ENCODE data around the gene SYCE3.
A peak's percentile ranks its signal among the peaks of the same experiment; 100 is the strongest.
"Not testable (repeated sequence)": the region's sequence is repeated elsewhere in the genome, so short reads cannot be mapped to it uniquely, and the experiment has no call there.

SYCE3 gene, protein sequence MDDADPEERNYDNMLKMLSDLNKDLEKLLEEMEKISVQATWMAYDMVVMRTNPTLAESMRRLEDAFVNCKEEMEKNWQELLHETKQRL

DNA sequence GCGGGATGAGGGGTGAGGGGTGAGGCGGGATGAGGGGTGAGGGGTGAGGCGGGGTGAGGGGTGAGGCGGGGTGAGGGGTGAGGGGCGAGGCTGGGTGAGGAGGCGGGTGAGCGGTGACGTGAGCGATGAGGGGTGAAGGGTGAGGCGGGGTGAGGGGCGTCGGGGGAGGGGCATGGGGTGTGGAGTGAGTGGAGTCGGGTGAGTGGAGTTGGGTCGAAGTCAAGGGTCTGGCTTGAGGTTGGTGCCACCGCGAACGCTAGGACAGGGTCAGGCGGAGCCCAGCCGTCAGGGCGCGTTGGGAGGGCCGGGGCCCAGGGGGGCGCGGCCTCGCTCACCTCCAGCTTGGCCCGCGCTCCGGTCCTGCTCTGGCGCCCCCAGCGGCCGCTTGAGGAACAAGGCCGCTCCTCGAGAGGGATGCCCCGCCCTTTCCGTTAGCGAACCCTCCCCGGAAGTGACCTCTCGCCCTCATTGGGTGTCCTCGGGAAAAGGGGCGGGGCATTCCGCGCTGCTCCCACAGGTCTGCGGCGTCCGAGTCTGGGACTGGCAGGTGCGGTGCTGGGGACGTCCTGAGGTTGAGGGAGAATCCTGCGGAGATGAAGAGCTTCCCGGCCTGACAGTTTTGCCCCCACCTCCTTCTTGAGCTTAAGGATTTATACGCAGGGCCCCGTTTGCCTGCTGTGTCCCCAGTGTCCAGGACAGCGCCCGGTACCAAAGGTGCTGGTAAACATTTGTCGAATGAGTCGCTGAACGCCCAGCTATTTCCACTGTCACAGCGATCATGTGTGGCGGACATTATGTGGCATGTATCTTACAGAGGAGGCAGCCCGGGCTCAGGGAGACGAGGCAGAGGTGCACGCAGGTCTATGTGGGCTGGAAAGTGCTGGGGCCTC lies at the start of gene SYCE3:
Gene SYCE3 (minus strand): TSS at position 397 of the 890 bp plus-strand sequence. CDS start 6,514 bp downstream, outside the sequence.
- DNase-seq (ENCODE audit: low read depth), result peak; percentile 96

DNA sequence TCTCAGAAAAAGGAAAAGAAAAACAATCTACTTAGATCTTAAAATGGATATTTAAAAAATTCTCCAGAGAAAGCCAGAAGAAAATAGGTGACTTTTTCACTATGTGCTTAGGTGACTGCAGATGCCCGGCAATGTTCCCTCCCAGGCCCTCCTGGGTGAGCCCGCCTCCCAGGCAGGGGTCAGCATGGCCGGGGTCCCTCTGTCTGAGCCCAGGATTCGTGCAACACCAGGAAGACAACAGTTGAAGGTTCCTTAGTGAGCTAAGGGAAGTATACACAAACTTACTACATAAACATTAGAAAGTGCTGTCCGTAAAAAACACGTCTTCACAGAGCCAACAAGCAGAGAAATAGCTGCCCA lies 49.4 kb upstream of the SYCE3 start:
- no peak for DNase-seq (ENCODE audit: low read depth)

DNA sequence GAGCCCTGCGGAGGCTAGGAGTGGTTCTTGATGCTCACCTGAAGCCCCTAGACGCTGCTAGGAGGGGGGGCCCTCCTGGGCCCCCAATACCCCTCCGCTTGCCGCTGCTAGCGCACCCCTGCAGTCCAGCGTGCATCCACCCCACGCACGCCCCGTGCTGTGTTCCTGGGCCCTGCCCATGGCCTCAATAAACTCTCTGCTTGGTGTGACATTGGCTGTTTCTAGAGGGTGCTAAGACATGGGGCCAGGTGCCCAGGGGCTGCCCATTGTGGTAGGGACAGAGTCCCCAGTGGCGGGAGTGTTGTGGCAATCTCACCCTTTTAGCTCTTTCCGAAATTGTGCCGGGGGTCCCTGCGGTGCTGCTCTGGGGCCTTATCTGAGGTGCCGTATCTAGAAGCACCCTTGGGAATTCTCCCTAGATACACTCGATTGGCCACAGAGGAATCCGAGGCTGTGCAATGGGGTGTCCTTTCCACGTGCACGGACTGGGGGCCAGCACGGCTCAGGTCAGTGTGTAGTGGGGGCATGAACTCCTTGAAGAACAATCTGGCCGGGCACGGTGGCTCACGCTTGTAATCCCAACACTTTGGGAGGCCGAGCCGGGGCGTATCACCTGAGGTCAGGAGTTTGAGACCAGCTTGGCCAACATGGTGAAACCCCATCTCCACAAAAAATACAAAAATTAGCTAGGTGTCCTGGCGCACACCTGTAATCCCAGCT lies 48.8 kb upstream of the SYCE3 start:
- no peak for DNase-seq (ENCODE audit: low read depth)

DNA sequence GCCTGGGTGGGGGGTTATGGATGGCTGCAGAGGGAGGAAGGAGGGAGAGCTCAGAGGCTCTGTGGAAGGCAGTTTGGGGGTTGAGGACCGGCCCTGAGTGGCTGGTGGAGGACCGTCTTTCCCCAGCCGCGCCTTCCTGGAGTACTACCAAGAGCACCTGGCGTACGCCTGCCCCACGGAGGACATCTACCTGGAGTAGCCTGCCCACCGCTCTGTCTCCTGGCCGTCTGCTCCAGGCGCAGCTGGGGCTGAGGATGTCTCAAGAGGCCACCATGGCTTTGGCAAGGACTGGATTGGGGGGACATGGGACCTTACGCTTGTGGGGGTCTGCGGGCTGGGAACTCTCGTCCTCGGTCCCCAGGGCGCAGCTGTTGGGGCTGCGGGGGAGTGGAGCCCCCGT lies 47.9 kb upstream of the SYCE3 start:
- DNase-seq (ENCODE audit: low read depth), result no peak

DNA sequence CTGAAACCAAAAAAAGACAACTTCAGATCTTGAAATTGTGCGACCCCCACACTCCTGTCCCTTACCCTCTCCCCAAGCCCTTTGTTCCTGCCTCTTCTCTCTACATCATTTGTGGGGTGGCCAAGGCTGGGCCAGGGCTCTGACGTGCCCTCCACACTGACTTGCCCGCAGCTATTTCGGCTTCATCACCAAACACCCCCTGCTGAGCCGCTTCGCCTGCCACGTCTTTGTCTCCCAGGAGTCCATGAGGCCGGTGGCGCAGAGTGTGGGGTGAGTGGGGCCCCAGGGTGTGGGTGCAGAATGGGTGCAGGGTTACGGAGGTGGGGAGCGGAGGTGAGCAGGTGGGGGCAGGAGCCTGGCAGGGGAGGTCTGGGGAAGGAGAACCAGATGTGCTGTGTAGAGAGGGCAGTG lies 47.3 kb upstream of the SYCE3 start:
- DNase-seq (ENCODE audit: low read depth), result no peak

DNA sequence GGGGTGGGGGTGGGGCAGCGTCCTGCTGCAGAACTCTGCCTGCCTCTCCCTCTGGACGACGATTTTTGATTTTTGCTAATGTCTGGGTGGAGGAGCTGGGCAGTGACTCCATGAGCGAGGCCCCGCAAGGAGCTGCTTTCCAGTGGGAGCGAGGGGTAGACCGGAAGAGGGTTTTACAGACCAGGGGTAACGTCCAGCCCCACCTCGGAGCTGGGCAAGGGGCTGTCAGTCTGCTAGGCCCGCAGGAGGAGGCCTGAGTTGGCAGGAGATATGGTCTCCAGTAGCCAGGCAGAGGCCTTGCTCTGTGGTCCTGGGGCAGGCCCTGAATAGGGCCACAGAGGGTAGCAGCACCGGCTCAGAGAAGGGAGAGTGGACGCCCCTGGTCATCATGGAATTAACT lies 46.9 kb upstream of the SYCE3 start:
- no peak for DNase-seq (ENCODE audit: low read depth)

DNA sequence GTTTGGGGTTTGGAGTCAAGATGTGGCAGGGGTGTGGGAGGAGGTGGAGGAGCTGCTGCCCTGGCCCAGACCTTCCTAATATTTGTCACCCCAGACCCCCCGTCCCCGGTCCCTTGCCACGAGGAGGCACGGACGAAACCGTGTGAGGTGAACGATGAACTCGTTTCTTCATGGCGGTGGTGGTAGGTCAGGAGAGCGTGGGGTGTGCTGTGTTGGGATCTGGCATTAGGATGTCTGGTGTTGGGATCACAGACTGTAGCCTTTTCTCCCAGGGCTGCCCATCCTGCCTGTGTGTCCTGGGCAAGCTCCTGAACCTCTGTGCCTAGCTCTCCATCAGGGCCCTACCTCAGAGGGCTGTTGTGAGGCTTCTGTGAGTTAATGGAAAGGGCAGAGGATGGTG lies 46.3 kb upstream of the SYCE3 start:
- DNase-seq (ENCODE audit: low read depth), result no peak

DNA sequence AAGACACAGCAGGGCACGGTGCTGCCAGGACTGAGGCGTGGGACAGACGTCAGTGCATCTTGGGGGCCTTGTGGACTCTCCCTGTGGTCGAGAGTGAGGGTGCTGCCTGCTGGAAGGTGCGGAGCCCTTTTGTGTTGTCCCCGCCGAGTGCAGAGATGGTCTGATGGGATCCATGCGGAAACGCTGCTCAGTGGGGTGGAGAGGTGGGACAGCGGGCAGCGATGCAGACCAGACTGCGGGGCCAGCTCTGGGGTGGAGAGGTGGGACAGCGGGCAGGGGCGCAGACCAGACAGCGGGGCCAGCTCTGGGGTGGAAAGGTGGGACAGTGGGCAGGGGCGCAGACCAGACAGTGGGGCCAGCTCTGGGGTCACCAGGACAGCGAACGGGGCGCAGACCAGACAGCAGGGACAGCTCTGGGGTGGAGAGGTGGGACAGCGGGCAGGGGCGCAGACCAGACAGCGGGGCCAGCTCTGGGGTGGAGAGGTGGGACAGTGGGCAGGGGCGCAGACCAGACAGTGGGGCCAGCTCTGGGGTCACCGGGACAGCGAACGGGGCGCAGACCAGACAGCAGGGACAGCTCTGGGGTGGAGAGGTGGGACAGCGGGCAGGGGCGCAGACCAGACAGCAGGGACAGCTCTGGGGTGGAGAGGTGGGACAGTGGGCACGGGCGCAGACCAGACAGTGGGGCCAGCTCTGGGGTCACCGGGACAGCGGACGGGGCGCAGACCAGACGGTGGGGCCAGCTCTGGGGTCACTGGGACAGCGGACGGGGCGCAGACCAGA lies 45.5 kb upstream of the SYCE3 start:
- DNase-seq (ENCODE audit: low read depth), result not testable (repeated sequence)

DNA sequence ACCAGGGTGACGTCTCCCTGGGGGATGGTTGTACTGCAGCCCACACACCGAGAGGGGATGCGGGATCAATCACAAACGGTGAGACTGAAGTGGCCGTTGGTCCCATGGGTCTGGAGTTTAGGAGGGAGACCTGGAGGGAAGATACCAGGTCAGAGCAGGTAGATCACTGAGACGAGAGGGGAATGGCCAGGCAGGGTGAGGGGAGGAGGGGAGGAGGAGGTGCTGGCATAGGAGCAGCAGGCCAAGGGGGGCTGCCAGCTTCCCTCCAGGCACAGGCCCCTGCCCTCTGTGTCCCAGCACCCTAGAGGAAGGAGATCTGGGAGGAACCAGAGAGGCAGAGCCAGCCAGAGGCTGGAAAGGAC lies 44.9 kb upstream of the SYCE3 start:
- no peak for DNase-seq (ENCODE audit: low read depth)

DNA sequence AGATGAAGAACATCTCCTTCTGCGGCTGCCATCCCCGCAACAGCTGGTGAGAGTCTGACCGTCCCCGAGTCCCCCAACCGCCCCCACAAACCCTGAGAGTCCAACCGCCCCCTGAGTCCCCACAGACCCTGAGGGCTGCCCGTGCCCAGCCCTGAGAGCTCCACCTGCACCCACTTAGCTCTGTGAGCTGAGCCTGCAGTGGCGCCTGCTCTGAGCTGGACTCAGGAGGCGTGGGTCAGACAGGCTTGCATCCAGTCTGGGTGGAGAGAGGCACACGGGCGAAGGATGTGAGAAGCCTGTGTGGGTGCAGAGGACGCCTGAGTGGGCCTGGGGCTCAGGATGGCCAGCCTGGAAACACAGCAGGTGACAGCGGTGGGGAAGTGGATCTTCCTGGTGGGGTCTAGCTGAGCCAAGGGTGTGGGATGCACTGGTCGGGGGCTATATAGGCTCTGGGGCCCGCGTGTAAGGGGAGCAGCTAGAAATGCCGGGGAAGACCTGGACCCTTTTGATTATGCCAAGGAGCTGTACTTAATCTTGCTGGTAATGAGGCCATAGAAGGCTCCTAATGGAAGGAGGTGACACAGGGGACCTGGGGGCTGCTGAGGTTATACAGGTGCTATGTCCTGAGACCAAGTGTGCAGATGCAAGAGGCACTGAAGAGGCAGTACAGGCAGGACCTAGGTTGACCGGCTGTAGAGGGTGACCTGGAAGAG lies 44.4 kb upstream of the SYCE3 start:
- no peak for DNase-seq (ENCODE audit: low read depth)

DNA sequence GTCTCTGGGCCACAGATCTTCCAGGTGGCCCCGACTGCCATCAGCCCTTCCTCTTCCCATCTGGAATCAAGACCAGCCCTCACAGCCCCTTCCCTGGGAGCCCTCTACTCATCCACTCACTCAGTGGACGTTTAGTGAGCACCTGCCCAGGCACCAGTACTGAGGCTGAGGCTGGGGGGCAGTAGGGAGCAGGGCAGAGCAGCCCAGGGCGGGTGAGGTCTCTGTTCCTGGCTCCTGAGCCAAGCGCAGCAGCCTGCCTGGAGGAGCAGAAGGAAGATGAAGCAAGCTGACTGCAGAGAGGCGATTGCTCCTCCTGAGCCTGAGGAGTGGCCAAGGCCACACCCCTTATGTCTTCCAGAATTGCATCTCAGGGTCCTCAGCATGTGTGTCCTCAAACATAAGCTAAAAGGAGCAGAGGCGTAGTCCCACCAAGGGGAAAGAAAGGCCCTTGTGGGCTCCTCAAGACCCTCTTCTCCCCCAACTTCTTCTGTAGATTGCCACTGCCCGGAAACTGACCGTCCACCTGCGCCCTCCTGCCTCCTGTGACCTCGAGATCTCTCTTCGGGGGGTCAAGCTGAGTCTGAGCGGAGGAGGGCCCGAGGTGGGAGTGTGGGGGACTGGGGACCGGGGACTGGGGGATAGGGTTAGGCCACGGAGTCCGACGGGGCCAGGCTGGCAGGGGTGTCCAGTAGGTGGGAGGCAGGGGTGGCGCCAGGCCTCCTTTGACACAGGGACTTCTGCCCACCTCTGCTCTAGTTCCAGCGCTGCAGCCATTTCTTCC lies 43.6 kb upstream of the SYCE3 start:
- no peak for DNase-seq (ENCODE audit: low read depth)

DNA sequence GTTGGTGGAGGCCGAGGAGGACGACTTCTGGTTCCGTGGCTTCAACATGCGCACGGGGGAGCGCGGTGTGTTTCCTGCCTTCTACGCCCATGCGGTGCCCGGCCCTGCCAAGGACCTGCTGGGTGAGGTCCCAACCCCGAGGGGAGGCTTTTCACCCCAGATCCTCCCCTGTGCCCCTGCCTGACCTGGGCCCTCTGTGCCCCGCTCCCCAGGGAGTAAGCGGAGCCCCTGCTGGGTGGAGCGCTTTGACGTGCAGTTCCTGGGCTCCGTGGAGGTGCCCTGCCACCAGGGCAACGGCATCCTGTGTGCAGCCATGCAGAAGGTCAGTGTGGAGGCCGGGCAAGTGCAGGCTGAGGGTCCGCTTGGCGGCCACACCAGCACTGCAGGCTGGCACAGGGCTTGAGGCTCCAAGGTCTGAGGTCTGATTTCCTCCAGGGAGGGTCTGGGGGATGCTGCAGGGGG lies 42.9 kb upstream of the SYCE3 start:
- no peak for DNase-seq (ENCODE audit: low read depth)

DNA sequence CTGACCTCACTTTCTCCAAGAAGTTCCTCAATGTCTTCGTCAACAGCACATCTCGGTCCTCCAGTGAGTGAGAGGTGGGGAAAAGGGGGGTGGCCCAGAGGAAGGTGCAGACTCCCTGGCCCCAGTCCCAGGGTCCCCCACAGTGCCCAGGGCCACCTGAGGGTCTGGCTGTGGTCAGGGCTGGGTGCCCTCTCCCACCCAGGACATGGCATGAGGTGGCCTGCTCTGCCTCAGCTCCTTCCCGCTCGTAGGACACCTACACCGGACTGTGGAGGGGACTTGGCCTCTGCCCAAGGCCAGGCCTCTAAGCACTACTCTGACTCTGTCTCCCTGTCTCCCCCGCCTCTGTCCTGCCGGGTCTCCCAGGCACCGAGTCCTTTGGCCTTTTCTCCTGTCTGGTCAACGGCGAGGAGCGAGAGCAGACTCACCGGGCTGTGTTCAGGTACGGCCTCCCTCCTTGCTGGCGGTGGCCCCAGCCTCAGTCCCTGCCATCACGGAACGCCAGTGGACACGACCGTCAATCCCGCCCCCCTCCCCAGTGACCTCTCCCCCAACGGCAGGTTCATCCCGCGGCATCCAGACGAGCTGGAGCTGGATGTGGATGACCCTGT lies 42.4 kb upstream of the SYCE3 start:
- DNase-seq (ENCODE audit: low read depth), result no peak

DNA sequence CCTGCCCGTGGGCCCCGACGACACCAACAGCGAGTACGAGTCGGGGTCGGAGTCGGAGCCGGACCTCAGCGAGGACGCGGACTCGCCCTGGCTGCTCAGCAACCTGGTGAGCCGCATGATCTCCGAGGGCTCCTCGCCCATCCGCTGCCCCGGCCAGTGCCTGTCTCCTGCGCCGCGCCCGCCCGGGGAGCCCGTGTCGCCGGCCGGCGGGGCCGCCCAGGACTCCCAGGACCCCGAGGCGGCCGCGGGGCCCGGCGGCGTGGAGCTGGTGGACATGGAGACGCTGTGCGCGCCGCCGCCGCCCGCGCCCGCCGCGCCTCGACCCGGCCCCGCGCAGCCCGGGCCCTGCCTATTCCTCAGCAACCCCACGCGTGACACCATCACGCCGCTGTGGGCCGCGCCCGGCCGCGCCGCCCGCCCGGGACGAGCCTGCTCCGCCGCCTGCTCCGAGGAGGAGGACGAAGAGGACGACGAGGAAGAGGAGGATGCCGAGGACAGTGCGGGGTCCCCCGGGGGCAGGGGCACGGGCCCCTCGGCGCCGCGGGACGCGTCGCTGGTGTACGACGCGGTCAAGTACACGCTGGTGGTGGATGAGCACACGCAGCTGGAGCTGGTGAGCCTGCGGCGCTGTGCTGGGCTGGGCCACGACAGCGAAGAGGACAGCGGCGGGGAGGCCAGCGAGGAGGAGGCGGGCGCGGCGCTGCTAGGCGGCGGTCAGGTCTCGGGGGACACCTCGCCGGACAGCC lies 41.7 kb upstream of the SYCE3 start:
- DNase-seq (ENCODE audit: low read depth), result no peak

DNA sequence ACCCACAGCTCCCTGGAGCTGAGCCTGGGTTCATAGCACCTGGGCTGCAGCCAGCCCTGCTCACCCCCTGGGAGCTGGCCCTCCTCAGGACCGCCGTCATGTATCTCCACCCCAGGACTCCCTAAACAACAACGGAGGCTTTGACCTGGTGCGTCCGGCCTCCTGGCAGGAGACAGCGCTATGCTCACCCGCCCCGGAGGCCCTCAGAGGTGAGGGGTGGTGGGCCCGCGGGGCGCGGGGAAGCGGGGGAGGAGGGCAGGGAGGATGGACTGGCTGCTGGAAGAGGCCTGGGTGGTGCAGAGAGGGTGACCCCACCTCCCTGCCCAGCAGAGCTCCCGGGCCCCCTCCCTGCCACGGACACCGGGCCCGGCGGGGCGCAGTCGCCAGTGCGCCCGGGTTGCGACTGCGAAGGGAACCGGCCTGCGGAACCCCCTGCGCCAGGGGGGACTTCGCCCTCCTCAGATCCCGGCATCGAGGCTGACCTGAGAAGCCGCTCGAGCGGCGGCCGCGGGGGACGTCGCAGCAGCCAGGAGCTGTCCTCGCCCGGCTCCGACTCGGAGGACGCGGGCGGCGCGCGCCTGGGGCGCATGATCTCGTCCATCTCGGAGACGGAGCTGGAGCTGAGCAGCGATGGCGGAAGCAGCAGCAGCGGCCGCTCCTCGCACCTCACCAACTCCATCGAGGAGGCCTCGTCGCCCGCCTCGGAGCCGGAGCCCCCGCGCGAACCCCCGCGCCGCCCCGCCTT lies 41.0 kb upstream of the SYCE3 start:
- no peak for DNase-seq (ENCODE audit: low read depth)

DNA sequence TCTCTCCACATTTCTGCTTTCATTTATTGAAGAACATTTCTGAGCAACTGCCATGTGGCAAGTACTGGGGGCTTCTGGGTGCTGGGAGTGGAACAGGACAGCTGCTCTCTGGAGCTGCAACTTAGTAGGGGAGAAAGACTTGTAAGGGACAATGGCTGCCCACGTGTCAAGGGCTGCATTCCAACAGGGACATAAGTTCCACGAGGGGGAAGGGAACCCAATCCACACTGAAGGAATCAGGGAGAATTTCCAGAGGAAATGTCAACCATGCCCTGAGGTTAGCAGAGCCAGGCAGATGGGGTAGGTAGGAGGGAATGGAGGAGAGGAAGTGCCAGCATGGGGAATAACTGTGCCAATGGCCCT lies 39.6 kb upstream of the SYCE3 start:
- DNase-seq (ENCODE audit: low read depth), result no peak

DNA sequence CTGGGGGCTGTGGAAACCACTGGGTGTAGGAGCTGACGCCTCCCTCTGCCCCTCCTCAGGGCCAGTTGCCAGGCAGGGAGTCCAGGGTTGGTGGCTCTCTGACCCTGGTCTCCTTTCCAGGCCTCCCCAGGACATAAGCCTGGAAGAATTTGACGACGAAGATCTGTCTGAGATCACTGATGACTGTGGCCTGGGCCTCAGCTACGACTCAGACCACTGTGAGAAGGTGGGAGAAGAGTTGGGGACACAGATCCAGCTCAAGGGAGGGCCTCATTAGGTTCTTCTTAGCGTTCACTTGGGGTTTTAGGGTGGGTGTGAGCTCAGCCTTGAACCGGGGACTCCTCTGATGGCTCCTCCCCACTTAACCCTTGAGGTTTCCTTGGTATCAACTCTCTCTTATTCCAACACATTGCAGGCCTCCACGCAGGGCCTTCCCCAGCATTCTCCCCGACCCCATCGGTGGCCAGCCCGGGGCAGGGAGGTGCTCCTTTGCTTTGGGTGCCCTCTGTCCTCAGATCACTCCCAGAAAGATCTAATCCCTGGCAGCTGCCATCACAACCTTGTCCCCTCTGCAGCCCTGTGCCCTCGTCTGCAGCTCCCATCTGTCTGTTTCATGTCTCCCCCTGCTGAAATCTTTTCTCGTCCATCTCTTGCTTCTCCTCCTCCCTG lies 39.1 kb upstream of the SYCE3 start:
- DNase-seq (ENCODE audit: low read depth), result no peak

DNA sequence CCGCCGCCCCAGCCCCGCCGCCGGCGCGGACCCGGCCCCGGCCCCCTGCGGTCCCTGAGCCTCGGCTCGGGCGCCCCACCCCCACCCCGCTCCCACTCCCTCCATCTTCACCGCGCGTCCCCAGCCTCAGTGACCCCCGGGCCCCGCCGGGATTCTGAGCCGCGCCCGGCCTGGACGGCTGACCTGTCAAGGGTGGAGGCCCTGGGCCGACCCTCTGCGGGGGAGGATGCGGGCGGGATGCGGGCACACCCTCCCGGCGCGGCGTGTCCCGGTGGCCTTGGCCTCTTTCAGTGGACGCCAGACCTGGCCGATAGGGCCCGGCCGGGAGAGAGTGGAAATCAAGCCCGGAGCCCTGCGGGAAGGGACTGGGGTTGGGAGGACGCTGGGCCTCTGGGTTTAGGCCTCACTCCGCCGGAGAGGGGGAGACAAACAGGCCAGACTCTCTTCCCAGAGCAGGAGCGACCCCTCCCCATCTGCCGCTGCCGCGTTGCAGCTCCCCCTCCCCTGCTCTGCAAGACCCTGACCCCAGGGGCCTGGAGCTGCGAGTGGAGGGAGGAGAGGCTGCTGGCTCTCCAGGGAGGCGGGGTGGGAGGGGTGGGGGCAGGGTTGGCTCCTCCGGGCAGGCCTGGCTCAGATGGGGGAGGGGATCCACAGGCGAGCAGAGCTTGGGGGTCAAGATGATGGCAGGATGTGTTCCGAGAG lies 38.4 kb upstream of the SYCE3 start:
- no peak for DNase-seq (ENCODE audit: low read depth)

All from stimulated activated CD8-positive, alpha-beta memory T cell treated with anti-CD3 and anti-CD28 coated beads, Interleukin-12 subunit alpha, Interleukin-12 subunit beta, amount 100 ng/mL, for 1 hour (primary cell).